Stimulated activated CD8-positive, alpha-beta memory T cell treated with anti-CD3 and anti-CD28 coated beads, Interleukin-12 subunit alpha, Interleukin-12 subunit beta, amount 100 ng/mL, for 4 hours (primary cell): ENCODE results near the gene C19orf81.

Source experiments
- DNase-seq: peaks from one replicate; pipeline ENCODE4 v3.0.0-alpha.2; 2020; ENCODE audit warnings: low read depth

Gene C19orf81

DNA sequence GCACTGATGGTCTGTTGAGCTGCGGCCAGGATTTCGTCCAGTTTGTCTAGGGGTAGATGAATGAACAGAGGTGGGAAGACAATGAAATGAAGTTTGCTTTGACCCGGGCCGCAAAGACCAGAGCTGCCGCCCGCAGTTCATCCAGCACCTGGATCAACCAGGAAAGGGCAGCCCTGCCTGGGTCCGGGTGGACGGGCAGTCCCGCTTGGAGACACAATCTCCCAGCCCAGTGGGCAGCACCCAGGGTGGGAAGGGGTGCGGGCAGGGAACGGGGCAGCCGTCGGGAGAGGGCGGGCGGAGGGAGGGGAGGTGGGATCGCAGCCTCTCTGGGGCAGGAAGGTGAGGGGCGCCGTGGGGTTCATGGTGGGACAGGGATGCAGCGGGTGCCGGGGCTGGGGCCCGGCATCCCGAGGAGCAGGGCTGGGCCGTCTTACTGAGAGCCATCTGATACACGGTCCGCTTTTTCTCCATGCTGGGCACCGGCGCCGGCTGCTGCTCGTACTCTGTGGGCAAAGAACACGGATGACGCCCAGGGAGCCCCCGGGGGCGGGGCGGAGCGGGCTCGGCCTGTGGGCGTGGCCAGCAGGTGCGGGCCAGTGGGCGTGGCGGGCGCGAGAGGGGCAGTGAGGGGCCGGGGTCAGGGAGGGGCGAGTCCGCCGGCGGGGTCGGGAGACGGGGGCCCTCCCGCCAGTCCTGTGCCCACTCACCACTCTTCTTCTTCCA lies 37.2 kb downstream of the C19orf81 start:
- no peak for DNase-seq

DNA sequence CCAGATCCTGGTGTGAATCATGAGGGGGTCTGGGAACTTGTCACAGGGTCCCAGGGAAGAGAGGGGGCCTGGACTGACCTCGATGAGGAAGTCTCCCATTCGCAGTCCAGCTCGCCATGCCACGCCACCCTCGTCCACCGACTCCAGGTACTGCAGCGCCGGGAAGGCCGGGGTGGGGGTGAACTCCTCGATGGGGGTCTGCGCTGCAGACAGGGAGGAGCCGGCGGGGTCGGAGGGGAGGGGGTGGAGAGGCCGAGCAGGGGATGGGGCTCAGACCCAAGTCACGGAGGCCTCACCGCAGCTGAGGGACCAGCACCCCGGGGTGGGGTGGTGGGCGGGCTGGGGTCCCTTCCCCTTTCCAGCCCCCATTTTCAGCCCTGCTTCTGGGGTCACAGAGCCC lies 39.5 kb downstream of the C19orf81 start:
- DNase-seq: no peak

- no peak for DNase-seq
Observed at GRCh38 chr19:50690439-50690838, 41.2 kb downstream of the C19orf81 start.

GRCh38 chr19:50693064-50693975 lies 44.1 kb downstream of the C19orf81 start:
- no peak for DNase-seq

GRCh38 chr19:50694815-50695145 lies 45.5 kb downstream of the C19orf81 start:
- DNase-seq: no peak

GRCh38 chr19:50695251-50696093 lies 46.2 kb downstream of the C19orf81 start:
- DNase-seq: no peak

DNA sequence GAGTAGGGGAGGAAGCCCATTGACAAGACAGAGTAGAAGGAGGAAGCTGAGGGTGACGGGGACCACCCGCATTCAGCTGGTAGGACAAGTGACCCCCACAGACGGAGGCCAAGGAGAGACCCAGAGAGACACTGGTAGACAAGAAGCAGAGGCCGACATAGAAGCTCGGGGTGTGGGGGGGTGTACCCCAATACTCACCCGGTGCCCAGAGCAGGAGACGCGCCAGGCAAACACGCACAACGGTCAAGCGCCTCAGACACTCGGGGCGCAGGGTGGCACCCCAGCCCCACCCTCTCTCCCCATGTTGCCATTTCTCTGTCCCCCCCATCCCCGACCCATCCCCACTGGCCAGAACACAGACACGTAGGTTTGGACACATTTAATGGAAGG lies 46.8 kb downstream of the C19orf81 start:
- no peak for DNase-seq

GRCh38 chr19:50697414-50698124 lies 48.3 kb downstream of the C19orf81 start:
- no peak for DNase-seq

- DNase-seq: no peak
Observed at GRCh38 chr19:50701367-50701985, 52.2 kb downstream of the C19orf81 start.

DNA sequence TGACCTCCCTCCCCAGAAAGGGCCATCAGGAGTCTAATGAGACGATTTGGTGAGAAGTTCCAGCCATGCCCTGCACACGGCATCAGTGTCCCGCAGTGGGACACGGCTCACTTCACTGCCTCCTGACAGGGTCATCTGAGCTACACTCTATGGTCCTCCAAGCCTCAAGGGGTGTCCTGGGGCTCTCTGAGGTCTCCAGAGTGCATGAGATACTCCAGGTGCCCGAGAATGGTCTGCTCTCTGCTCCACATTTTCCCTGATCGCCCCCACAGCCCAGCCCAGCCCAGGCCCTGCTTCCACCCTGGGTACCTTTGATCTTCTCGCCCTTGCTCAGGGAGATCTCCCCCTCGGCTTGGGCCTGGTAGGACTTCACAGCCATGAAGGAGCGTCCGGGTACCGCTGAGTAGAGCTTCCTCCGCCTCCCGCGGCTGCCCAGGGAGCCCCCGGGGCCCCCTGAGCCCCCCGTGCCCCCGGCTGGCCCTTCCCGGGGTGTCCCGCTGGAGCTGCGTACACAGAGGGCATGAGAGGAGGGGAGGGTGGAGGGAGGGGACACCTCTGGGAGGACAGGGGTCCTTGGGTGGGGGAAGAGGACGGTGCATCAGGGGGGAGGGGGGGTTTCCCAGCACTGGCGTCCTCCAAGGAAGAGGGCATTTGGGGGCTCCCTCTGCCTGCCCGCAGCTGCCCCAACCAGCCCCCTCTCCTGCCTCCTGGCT lies 53.1 kb downstream of the C19orf81 start:
- no peak for DNase-seq

DNA sequence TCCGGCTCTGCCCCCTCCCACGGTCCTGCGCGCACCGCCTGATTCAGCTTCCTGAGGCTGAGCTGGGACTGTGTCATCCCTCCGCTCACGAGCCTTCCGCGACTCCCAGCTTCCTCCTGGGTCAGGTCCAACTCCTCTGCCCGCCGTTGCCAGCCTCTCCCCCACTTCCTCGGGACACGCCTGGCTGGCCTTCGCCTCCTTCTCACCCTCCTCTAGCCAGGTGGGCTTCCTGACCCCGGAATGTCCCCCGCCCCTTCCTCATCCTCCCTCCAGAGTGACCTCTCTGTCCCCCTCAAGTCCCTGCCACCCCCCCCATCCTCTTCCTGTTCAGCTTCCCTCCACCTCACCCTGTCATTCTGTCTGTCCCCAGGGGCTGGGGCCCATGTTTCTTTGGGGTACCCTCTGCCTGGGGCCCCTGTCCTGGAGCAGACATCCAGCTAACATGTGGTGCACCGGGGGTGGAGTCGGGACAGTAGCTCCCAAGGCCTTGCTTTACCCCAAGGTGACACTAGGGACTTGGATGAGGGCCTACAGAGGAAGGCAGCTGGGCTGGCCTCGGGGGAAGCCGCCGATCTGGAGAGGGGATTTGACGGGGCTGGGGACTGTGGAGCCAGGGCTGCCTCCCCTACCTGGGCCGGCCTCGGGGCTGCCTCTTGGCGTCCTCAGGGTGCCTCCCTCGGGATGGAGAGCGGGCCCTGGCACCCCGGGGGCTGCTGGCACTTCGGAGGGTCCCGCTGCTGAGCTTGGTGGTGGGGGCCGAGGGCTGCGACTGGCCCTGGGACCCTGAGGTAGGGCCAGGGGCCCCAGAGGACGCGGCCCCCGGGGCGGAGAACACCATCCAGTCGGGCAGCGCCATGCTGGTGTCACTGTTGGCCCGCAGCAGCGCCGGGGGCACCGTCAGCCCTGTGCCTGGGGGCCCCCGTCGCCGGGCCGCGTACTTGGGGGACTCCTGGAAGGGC lies 53.9 kb downstream of the C19orf81 start:
- no peak for DNase-seq

GRCh38 chr19:50703915-50704796 lies 54.9 kb downstream of the C19orf81 start:
- DNase-seq: no peak

- DNase-seq: no peak
Observed at GRCh38 chr19:50705422-50706019, 56.3 kb downstream of the C19orf81 start.

DNA sequence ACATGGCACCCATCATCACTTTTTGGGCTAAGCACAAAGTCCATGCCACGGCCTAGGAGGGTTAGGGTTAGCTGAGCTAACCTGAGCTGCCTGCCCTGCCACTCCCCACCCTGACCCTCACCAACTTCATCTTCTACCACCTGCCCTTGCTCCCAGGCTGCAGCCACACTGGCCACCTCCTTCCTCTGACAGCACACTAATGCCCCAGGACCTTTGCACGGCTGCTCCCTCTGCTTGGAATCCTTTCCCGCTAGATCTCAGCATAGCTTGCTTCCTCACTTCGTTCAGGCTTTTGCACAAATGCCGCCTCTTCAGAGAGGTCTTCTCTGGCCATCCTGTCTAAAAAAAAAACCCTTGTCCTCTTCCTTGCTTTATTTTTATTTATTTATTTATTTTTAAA lies 57.1 kb downstream of the C19orf81 start:
- no peak for DNase-seq

DNA sequence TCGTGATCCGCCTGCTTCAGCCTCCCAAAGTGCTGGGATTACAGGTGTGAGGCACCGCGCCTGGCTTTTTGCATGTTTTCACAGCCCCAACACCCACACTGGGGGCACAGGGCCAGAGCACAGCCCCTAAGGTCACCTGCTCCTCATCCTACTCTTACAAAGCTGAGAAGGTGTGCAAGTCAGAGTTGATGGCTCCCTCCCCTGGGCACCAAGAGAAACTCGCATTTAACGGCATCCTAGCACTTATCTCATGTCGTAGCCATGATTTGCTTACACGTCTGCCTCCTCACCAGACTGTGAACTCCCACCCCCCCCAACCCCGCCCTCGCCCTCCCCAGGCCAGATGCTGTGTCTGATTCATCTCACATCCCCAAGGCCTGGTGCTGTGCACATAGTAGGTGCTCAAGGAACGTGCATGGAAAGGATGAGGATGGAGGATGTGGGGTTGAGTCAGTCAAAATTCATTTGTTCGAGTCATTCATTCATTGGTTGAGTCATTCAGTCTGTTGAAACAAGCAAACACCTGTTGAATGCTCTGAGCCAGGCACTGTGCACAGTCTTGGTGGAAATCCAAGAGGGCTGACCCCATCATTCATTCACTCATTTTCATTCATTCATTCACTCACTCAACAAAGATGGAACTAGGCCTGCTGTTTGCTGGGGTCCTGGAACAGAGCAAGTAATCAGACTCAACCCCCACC lies 59.1 kb downstream of the C19orf81 start:
- no peak for DNase-seq
